Mesenchymal stem cell (in vitro differentiated cells and primary cell): Measurements from ENCODE around the gene SYT8.
A peak's percentile ranks its signal among the peaks of the same experiment; 100 is the strongest.

ENCODE experiments used
- DNase-seq: peaks from one replicate; pipeline ENCODE4 v3.0.0-alpha.2; 2013
- H2AFZ ChIP-seq: one replicate; pipeline ENCODE4 v1.6.1; 2013; ENCODE audit warnings: low read depth, mild to moderate bottlenecking, control low read depth, inconsistent platforms, low read length, moderate library complexity
- H2AK5ac ChIP-seq: 2 replicates; pipeline ENCODE4 v1.6.1; 2013; ENCODE audit warnings: low read length, moderate library complexity, mild to moderate bottlenecking, inconsistent platforms; ENCODE audit not compliant: severe bottlenecking
- H2BK120ac ChIP-seq: one replicate; pipeline ENCODE4 v1.6.1; 2013; ENCODE audit warnings: low read depth, mild to moderate bottlenecking, inconsistent platforms, low read length, moderate library complexity
- H2BK12ac ChIP-seq, 2 experiments: one replicate each; pipeline ENCODE4 v1.6.1; 2013; ENCODE audit warnings: inconsistent platforms in 2 of 2, low read length in 2 of 2, mild to moderate bottlenecking in 2 of 2, moderate library complexity in 2 of 2, control low read depth in 1 of 2
- H2BK15ac ChIP-seq: one replicate; pipeline ENCODE4 v1.6.1; 2013; ENCODE audit warnings: mild to moderate bottlenecking, low read depth, inconsistent platforms; ENCODE audit not compliant: poor library complexity, severe bottlenecking
- H2BK5ac ChIP-seq: 2 replicates; pipeline ENCODE4 v1.6.1; 2013; ENCODE audit warnings: low read depth, mild to moderate bottlenecking, low read length, control low read depth, inconsistent platforms; ENCODE audit not compliant: poor library complexity, severe bottlenecking
- H3K14ac ChIP-seq, 2 experiments: one replicate each; pipeline ENCODE4 v1.6.1; 2013; ENCODE audit warnings: inconsistent platforms in 2 of 2, low read length in 2 of 2, control low read depth in 1 of 2, mild to moderate bottlenecking in 1 of 2, moderate library complexity in 1 of 2
- H3K18ac ChIP-seq, 2 experiments: one replicate each; pipeline ENCODE4 v1.6.1; 2013; ENCODE audit warnings: inconsistent platforms in 2 of 2, low read length in 2 of 2, control low read depth in 1 of 2, low read depth in 1 of 2, mild to moderate bottlenecking in 1 of 2
- H3K23ac ChIP-seq, 2 experiments: one replicate each; pipeline ENCODE4 v1.6.1; 2013; ENCODE audit warnings: inconsistent platforms in 2 of 2, low read length in 2 of 2, mild to moderate bottlenecking in 2 of 2, moderate library complexity in 2 of 2, control low read depth in 1 of 2
- H3K27ac ChIP-seq: 2 replicates; pipeline ENCODE4 v1.5.1; 2013; ENCODE audit warnings: mild to moderate bottlenecking, moderate library complexity, low read length, control low read depth, inconsistent platforms; ENCODE audit not compliant: poor library complexity, severe bottlenecking
- H3K27me3 ChIP-seq, 2 experiments: 2 replicates each; pipeline versions ENCODE4 v1.6.1 to v1.7.0; 2013; ENCODE audit warnings: low read length in 2 of 2, mild to moderate bottlenecking in 2 of 2, moderate library complexity in 2 of 2, control low read depth in 1 of 2, inconsistent platforms in 1 of 2; ENCODE audit not compliant: control insufficient read depth in 1 of 2, insufficient read depth in 1 of 2
- H3K36me3 ChIP-seq, 2 experiments: 2 replicates each; pipeline versions ENCODE4 v1.6.1 to v1.7.0; 2013; ENCODE audit warnings: low read length in 2 of 2, control low read depth in 1 of 2, inconsistent platforms in 1 of 2, low read depth in 1 of 2, mild to moderate bottlenecking in 1 of 2; ENCODE audit not compliant: insufficient read depth in 2 of 2, control insufficient read depth in 1 of 2
- H3K4ac ChIP-seq, 2 experiments: one replicate each; pipeline ENCODE4 v1.6.1; 2013; ENCODE audit warnings: inconsistent platforms in 2 of 2, low read length in 2 of 2, mild to moderate bottlenecking in 2 of 2, moderate library complexity in 2 of 2, control low read depth in 1 of 2, low read depth in 1 of 2
- H3K4me1 ChIP-seq: 2 replicates; pipeline ENCODE4 v1.6.1; 2013; ENCODE audit warnings: low read depth, low read length, control low read depth; ENCODE audit not compliant: control insufficient read depth, insufficient read depth
- H3K4me2 ChIP-seq: 2 replicates; pipeline ENCODE4 v1.6.1; 2013; ENCODE audit warnings: low read length, mild to moderate bottlenecking, inconsistent platforms; ENCODE audit not compliant: poor library complexity, severe bottlenecking
- H3K4me3 ChIP-seq, 2 experiments: 2 replicates each; pipeline versions ENCODE4 v1.5.1 to v1.7.0; 2013; ENCODE audit warnings: low read length in 2 of 2, mild to moderate bottlenecking in 2 of 2, control low read depth in 1 of 2, low read depth in 1 of 2; ENCODE audit not compliant: insufficient read depth in 1 of 2
- H3K79me1 ChIP-seq: replicated peaks from 2 replicates; pipeline ENCODE4 v1.6.1; 2013; ENCODE audit warnings: mild to moderate bottlenecking, control low read depth, low read length, inconsistent platforms; ENCODE audit not compliant: poor library complexity, severe bottlenecking
- H3K9ac ChIP-seq: 2 replicates; pipeline ENCODE4 v1.7.0; 2013; ENCODE audit warnings: mild to moderate bottlenecking, low read length, moderate library complexity
- H3K9me3 ChIP-seq: 2 replicates; pipeline ENCODE4 v1.7.0; 2013; ENCODE audit warnings: mild to moderate bottlenecking, low read length; ENCODE audit not compliant: control insufficient read depth
- H4K8ac ChIP-seq: one replicate; pipeline ENCODE4 v1.6.1; 2013; ENCODE audit warnings: inconsistent platforms, mild to moderate bottlenecking, low read length, moderate library complexity
- H4K91ac ChIP-seq: one replicate; pipeline ENCODE4 v1.6.1; 2013; ENCODE audit warnings: mild to moderate bottlenecking, low read length, inconsistent platforms
- WGBS: methylation state at CpG from one replicate; pipeline ENCODE4 v1.1.7; 2013; ENCODE audit warnings: mixed read lengths; 5-methylcytosine and 5-hydroxymethylcytosine counted together

Gene SYT8

GRCh38 chr11:1826552-1827094 is 8.2 kb upstream of the SYT8 start:
- H3K18ac ChIP-seq, result peak overlapping the region in 1 of 2 experiments; percentile 69
- H3K4ac ChIP-seq, result no peak overlapping the region
- no peak overlapping the region for H3K4me2 ChIP-seq
- peaks cover 0 to 55% of the 10 kb centered on the region in 2 experiments for H3K27me3 ChIP-seq
- 76% methylated on average over 15 of the region's 15 CpGs for WGBS
- H2AK5ac ChIP-seq, result peak overlapping the region; percentile 37
- no peak overlapping the region for H4K8ac ChIP-seq
- peak overlapping the region; percentile 8 for H2BK5ac ChIP-seq
- H3K23ac ChIP-seq, result no peak overlapping the region
- H3K9ac ChIP-seq, result no peak overlapping the region
- H2AFZ ChIP-seq, result no peak overlapping the region
- peak; percentile 61 for DNase-seq
- peak overlapping the region in 1 of 2 experiments; percentile 14 for H2BK12ac ChIP-seq
- H3K79me1 ChIP-seq, result no peaks in the 10 kb centered on the region
- H4K91ac ChIP-seq, result peak overlapping the region; percentile 52
- no peak overlapping the region for H2BK120ac ChIP-seq
- no peak overlapping the region for H3K4me3 ChIP-seq
- H3K9me3 ChIP-seq, result peaks cover 3% of the 10 kb centered on the region
- peak overlapping the region; percentile 15 for H2BK15ac ChIP-seq
- H3K36me3 ChIP-seq, result no peaks in the 10 kb centered on the region
- no peak overlapping the region for H3K14ac ChIP-seq
- peaks cover 66% of the 10 kb centered on the region for H3K4me1 ChIP-seq
- peak overlapping the region; percentile 51 for H3K27ac ChIP-seq

- Histone ChIP-seq H2AFZ (no peak overlapping the region), H4K91ac (peak overlapping the region; percentile 20), H2AK5ac (peak overlapping the region; percentile 67), H2BK120ac (no peak overlapping the region), H3K9me3 (no peaks in the 10 kb centered on the region), H2BK15ac (no peak overlapping the region), H2BK12ac (peak overlapping the region; percentile 7), H3K4me2 (peak overlapping the region; percentile 1), H3K36me3 (no peaks in the 10 kb centered on the region), H4K8ac (peak overlapping the region; percentile 5), H3K18ac (peak overlapping the region in 1 of 2 experiments; percentile 69), H2BK5ac (peak overlapping the region; percentile 47), H3K4me3 (no peak overlapping the region), H3K4me1 (peaks cover 71% of the 10 kb centered on the region), H3K27me3 (peaks cover 0 to 53% of the 10 kb centered on the region in 2 experiments), H3K23ac (no peak overlapping the region), H3K9ac (no peak overlapping the region), H3K14ac (no peak overlapping the region), H3K79me1 (no peaks in the 10 kb centered on the region), H3K27ac (peak overlapping the region; percentile 51), H3K4ac (no peak overlapping the region)
- WGBS, result 78% methylated on average over 27 of the region's 27 CpGs
- peak; percentile 50 for DNase-seq
Measured at GRCh38 chr11:1827095-1827813, 7.5 kb upstream of the SYT8 start.

GRCh38 chr11:1827931-1828330 is 6.9 kb upstream of the SYT8 start:
- peak overlapping the region; percentile 47 for H2BK5ac ChIP-seq
- peak overlapping the region in 1 of 2 experiments; percentile 6 for H3K18ac ChIP-seq
- peak overlapping the region; percentile 29 for H4K91ac ChIP-seq
- H3K9ac ChIP-seq, result no peak overlapping the region
- DNase-seq, result no peak
- no peaks in the 10 kb centered on the region for H3K79me1 ChIP-seq
- no peaks in the 10 kb centered on the region for H3K9me3 ChIP-seq
- H3K4me2 ChIP-seq, result no peak overlapping the region
- H2BK12ac ChIP-seq, result no peak overlapping the region
- WGBS, result 83% methylated on average over 19 of the region's 19 CpGs
- no peak overlapping the region for H3K4ac ChIP-seq
- no peak overlapping the region for H4K8ac ChIP-seq
- peaks cover 0 to 49% of the 10 kb centered on the region in 2 experiments for H3K27me3 ChIP-seq
- H3K36me3 ChIP-seq, result no peaks in the 10 kb centered on the region
- peaks cover 76% of the 10 kb centered on the region for H3K4me1 ChIP-seq
- H3K23ac ChIP-seq, result no peak overlapping the region
- H3K14ac ChIP-seq, result no peak overlapping the region
- H3K4me3 ChIP-seq, result no peak overlapping the region
- no peak overlapping the region for H2BK120ac ChIP-seq
- no peak overlapping the region for H3K27ac ChIP-seq
- no peak overlapping the region for H2BK15ac ChIP-seq
- peak overlapping the region; percentile 67 for H2AK5ac ChIP-seq
- H2AFZ ChIP-seq, result no peak overlapping the region

- Histone ChIP-seq H3K4me2 (no peak overlapping the region), H3K27me3 (peaks cover 0 to 50% of the 10 kb centered on the region in 2 experiments), H3K27ac (peak overlapping the region; percentile 11), H2BK5ac (no peak overlapping the region), H2AFZ (no peak overlapping the region), H3K36me3 (no peaks in the 10 kb centered on the region), H3K4me1 (peaks cover 76% of the 10 kb centered on the region), H3K79me1 (no peaks in the 10 kb centered on the region), H3K18ac (no peak overlapping the region), H3K23ac (no peak overlapping the region), H4K8ac (no peak overlapping the region), H3K9me3 (no peaks in the 10 kb centered on the region), H2BK120ac (no peak overlapping the region), H4K91ac (no peak overlapping the region), H2BK12ac (peak overlapping the region in 1 of 2 experiments; percentile 78), H3K14ac (no peak overlapping the region), H3K9ac (no peak overlapping the region), H2BK15ac (peak overlapping the region; percentile 21), H3K4ac (no peak overlapping the region), H3K4me3 (no peak overlapping the region), H2AK5ac (peak overlapping the region; percentile 24)
- WGBS, result 75% methylated on average over 12 of the region's 12 CpGs
- no peak for DNase-seq
Measured at GRCh38 chr11:1828542-1828941, 6.2 kb upstream of the SYT8 start.
